Heart left ventricle (tissue), 16 donors: ENCODE results near the gene KCNJ5. TPM values are rescaled to one million over a fixed set of nuclear protein-coding genes. Genes with fewer than 3 reads are reported as not detected.

Experiments
- ATAC-seq, 4 donors: fragments of 200-7000 bp; cut with Tn5 transposase; one replicate each; pipeline ENCODE4 v1.9.1; 2020 to 2022; ENCODE audit warnings: moderate library complexity in 4 of 4, mild to moderate bottlenecking in 3 of 4, moderate number of reproducible peaks in 1 of 4
- DNase-seq, 5 donors: peaks; one replicate each; pipeline ENCODE4 v3.0.0-alpha.2; 2020
- H3K27ac ChIP-seq, 12 donors: fragments of 200-600 bp; sonication (generic) in 4 of 12; one replicate each; pipeline versions ENCODE4 v1.5.0 to v1.8.0; 2016 to 2022; ENCODE audit warnings: mild to moderate bottlenecking in 2 of 12
- H3K27me3 ChIP-seq, 9 donors: fragments of 200-600 bp; sonication (generic) in 2 of 9; one replicate each; pipeline versions ENCODE4 v1.5.1 to v1.8.0; 2016 to 2022; ENCODE audit warnings: mild to moderate bottlenecking in 3 of 9
- H3K36me3 ChIP-seq, 9 donors: fragments of 200-600 bp; sonication (generic) in 2 of 9; one replicate each; pipeline versions ENCODE4 v1.5.0 to v1.8.0; 2018 to 2022; ENCODE audit warnings: mild to moderate bottlenecking in 2 of 9
- H3K4me1 ChIP-seq, 12 donors: fragments of 200-600 bp; sonication (generic) in 4 of 12; one replicate each; pipeline versions ENCODE4 v1.5.0 to v1.8.0; 2016 to 2022; ENCODE audit warnings: mild to moderate bottlenecking in 3 of 12
- H3K4me3 ChIP-seq, 12 donors: fragments of 200-600 bp; sonication (generic) in 4 of 12; one replicate each; pipeline versions ENCODE4 v1.5.0 to v1.8.0; 2017 to 2022; ENCODE audit warnings: mild to moderate bottlenecking in 9 of 12, moderate library complexity in 4 of 12
- H3K9me3 ChIP-seq, 12 donors: fragments of 200-600 bp; sonication (generic) in 4 of 12; one replicate each; pipeline versions ENCODE4 v1.5.0 to v1.8.0; 2016 to 2022; ENCODE audit warnings: mild to moderate bottlenecking in 1 of 12
- CTCF ChIP-seq, 12 donors: fragments of 200-600 bp; sonication (generic) in 4 of 12; IDR thresholded peaks; one replicate each; pipeline versions ENCODE4 v1.5.0 to v1.8.0; 2018 to 2022; ENCODE audit warnings: antibody characterized with exemption in 12 of 12, mild to moderate bottlenecking in 5 of 12
- POLR2A ChIP-seq, 2 donors: fragments of 450-650 bp; IDR thresholded peaks; one replicate each; pipeline ENCODE4 v1.6.1; 2017; ENCODE audit warnings: antibody characterized with exemption in 2 of 2, mild to moderate bottlenecking in 2 of 2, moderate library complexity in 2 of 2
- WGBS, 4 donors: extraction: QIAGEN DNeasy Blood & Tissue Kit in 2 of 4; methylation state at CpG; one replicate each; pipeline versions ENCODE4 v1.1.5 to v1.1.7; 2013 to 2018; 5-methylcytosine and 5-hydroxymethylcytosine counted together
- intact Hi-C, 10 donors: fragments of 100-400 bp; cut with DNase I; formaldehyde crosslinking; loops; one replicate each; pipeline versions ENCODE4 v1.11.1 to v1.14.2; 2022
- polyA plus RNA-seq, 2 donors: library from polyadenylated mRNA; stranded (reverse); fragments of 200-250 nt; gene quantifications; one replicate each; pipeline ENCODE4 v1.2.3, GENCODE V29; 2013
- total RNA-seq, 9 donors: library from RNA; depleted of rRNA in 2 of 9; stranded (reverse); fragments of >200 nt in 2 of 9; fragmentation: NEBNext Ultra II Directional in 3 of 9; extraction: Animal tissue kit (Norgen Biotek cat#: 25700) in 3 of 9; gene quantifications; one replicate each; pipeline versions ENCODE4 v1.1.0 to v1.2.4, GENCODE V29; 2016 to 2023
- donor health status: ischemic (EF 13 %, LVEDD 7.1; RV severe dilation, severe dysfunction).
- donor health status: healthy with polysubstance abuse.
- donor health status: DM: no; HTN: yes; CAD: no.
- donor health status: DM: no; HTN: no; CAD: no.
- donor health status: ischemic (EF 25% LVEDD 6.9; RV normal size, moderate dysfunction).
- donor health status: ischemic (EF 25% LVEDD 5.7; RV mildly dilated, moderate dysfunction).
- donor health status: healthy.
- donor health status: DM: yes; HTN: yes; CAD: no.
- donor health status: ischemic (EF 35%, LVEDD 5.7; RV mildly dilated, moderate dysfunction).
- donor health status: nonischemic (EF 11% LVEDD 7.7; RV severe dilation, severe dysfunction).
- donor health status: DM: yes; HTN: yes; CAD: no.
- donor health status: PGD.
- donor health status: ischemic (EF 29% LVEDD 5.4; RV normal size, mild dysfunction).
- donor health status: nonischemic (EF 23%, LVEDD 6.1; RV moderate dilation, normal function).

Gene KCNJ5
- total and polyA plus RNA-seq, 11 donors, result 1.4 to 29.4 (median 6.0) TPM

- TF ChIP-seq CTCF (IDR thresholded peaks at IDR 0.05), result peak in 1 of 12 donors; percentile 17
- TF ChIP-seq POLR2A (IDR thresholded peaks at IDR 0.05), result no peak
- intact Hi-C loops, result loop anchor here in 4 of 10 donors (1.0 to 10.0 kb wide), 5 partner anchors 20 to 852 kb away; no protein-coding TSS in a partner anchor
- DNase-seq, result no peak
- H3K36me3 ChIP-seq, result no peaks in the 10 kb centered on the region
- no peaks in the 10 kb centered on the region for H3K9me3 ChIP-seq
- H3K4me3 ChIP-seq, result no peak overlapping the region
- H3K27me3 ChIP-seq, result peaks cover 0 to 33% (median 6%) of the 10 kb centered on the region in 9 donors
- ATAC-seq, result peak in 3 of 4 donors; percentile 21 to 49 (median 43)
- no peak overlapping the region for H3K27ac ChIP-seq
- H3K4me1 ChIP-seq, result peaks cover 0 to 14% (median 7%) of the 10 kb centered on the region in 12 donors
- WGBS, 4 donors, result 31 to 56% (median 43%) methylated on average over 5 of the region's 5 CpGs
Observed at GRCh38 chr11:128886406-128887124, 4.6 kb upstream of the KCNJ5 start.

GRCh38 chr11:128888034-128888985 lies 2.8 kb upstream of the KCNJ5 start:
- 82 to 90% (median 85%) methylated on average over 15 of the region's 15 CpGs for WGBS, 4 donors
- no peak for ATAC-seq
- no peaks in the 10 kb centered on the region for H3K9me3 ChIP-seq
- no peak for DNase-seq
- intact Hi-C loops, result loop anchor here in 3 of 10 donors (10.0 kb wide), 3 partner anchors 226 to 854 kb away; no protein-coding TSS in a partner anchor
- no peak overlapping the region for H3K27ac ChIP-seq
- H3K4me3 ChIP-seq, result no peak overlapping the region
- no peaks in the 10 kb centered on the region for H3K36me3 ChIP-seq
- H3K4me1 ChIP-seq, result peaks cover 0 to 31% (median 16%) of the 10 kb centered on the region in 12 donors
- no peak for TF ChIP-seq POLR2A (IDR thresholded peaks at IDR 0.05)
- no peak for TF ChIP-seq CTCF (IDR thresholded peaks at IDR 0.05)
- peaks cover 0 to 35% (median 6%) of the 10 kb centered on the region in 9 donors for H3K27me3 ChIP-seq

GRCh38 chr11:128889657-128890213 lies 1.4 kb upstream of the KCNJ5 start:
- no peak for TF ChIP-seq CTCF (IDR thresholded peaks at IDR 0.05)
- no peak for TF ChIP-seq POLR2A (IDR thresholded peaks at IDR 0.05)
- no peak overlapping the region for H3K27ac ChIP-seq
- ATAC-seq (no peak), DNase-seq (no peak)
- H3K27me3 ChIP-seq, result peaks cover 0 to 35% (median 4%) of the 10 kb centered on the region in 9 donors
- 82 to 98% (median 88%) methylated on average over 5 to 8 of the region's 8 CpGs for WGBS, 4 donors
- no peaks in the 10 kb centered on the region for H3K36me3 ChIP-seq
- peaks cover 0 to 46% (median 27%) of the 10 kb centered on the region in 12 donors for H3K4me1 ChIP-seq
- no peak overlapping the region for H3K4me3 ChIP-seq
- H3K9me3 ChIP-seq, result no peaks in the 10 kb centered on the region
- intact Hi-C loops, result loop anchor here in 4 of 10 donors (2.0 to 10.0 kb wide), 5 partner anchors 17 to 855 kb away; no protein-coding TSS in a partner anchor
